ENCODE data around the gene TMEM51. TPM values are rescaled to one million over a fixed set of nuclear protein-coding genes. Genes with fewer than 3 reads are reported as not detected.

TMEM51 gene
- total and polyA plus RNA-seq, 10 of the 15 experiments (the other 5 are each of a cell fraction or from before 2014, with no cell fraction given) = 0.55 to 4.8 (median 3.1) TPM

- H3K36me3 ChIP-seq (ENCODE audit: control insufficient read depth in 2 of 2, insufficient read depth in 2 of 2, low read length in 1 of 2) = no peaks in the 10 kb centered on the region
- no peaks in the 10 kb centered on the region for H4K20me1 ChIP-seq (ENCODE audit: control insufficient read depth, insufficient read depth)
- BruUV-seq (replicated peaks) = no TSS peak
- H3K4me2 ChIP-seq (ENCODE audit: control insufficient read depth, insufficient read depth) = no peak overlapping the region
- H3K9me3 ChIP-seq (replicated peaks; ENCODE audit: control insufficient read depth, insufficient read depth, low read length) = no peaks in the 10 kb centered on the region
- ChIA-PET CTCF (interaction anchor here (1.2 to 2.7 kb wide), 6 partner anchors 13 to 126 kb away, joined by 3 to 13 read pairs (median 5); partner anchors contain the start of gene TMEM51), POLR2A (interaction anchor here (2.8 kb wide), 1 partner anchor 99 kb away, joined by 8 read pairs; no protein-coding TSS in a partner anchor), SMC1A (ENCODE audit: uncharacterized antibody, unreplicated experiment) (interaction anchor here (0.9 to 5.8 kb wide), 7 partner anchors 11 to 127 kb away, joined by 3 to 43 read pairs (median 6); no protein-coding TSS in a partner anchor), RAD21 (ENCODE audit: unreplicated experiment) (interaction anchor here (1.0 to 1.2 kb wide), 2 partner anchors 24 to 99 kb away, joined by 4 read pairs; no protein-coding TSS in a partner anchor)
- no peak for DNase-seq (ENCODE audit: low read depth, low spot score)
- ATAC-seq = no peak
- H3K4me3 ChIP-seq = no peak overlapping the region
- no peak overlapping the region for H3K27ac ChIP-seq (ENCODE audit: control insufficient read depth, insufficient read depth)
- in situ Hi-C loops (cut with MboI) (no loop called here), intact Hi-C loops (cut with micrococcal nuclease; ENCODE audit: unreplicated experiment) (no loop called here)
- FAIRE-seq = no peak
- no peak overlapping the region for H3K9ac ChIP-seq (ENCODE audit: control insufficient read depth, insufficient read depth, low read length)
- H3K27me3 ChIP-seq (replicated peaks in 1 of 2; ENCODE audit: control insufficient read depth in 2 of 2, insufficient read depth in 2 of 2, low read length in 1 of 2) = no peaks in the 10 kb centered on the region
- no peak overlapping the region for H2AFZ ChIP-seq (ENCODE audit: control insufficient read depth, low read depth, low read length)
- TF ChIP-seq SREBF1 (IDR thresholded peaks at IDR 0.05; ENCODE audit: low read length) (no peak), ZNF384 (IDR thresholded peaks at IDR 0.05; ENCODE audit: borderline replicate concordance, low read depth, low read length) (no peak), NFXL1 (IDR thresholded peaks at IDR 0.05; ENCODE audit: borderline replicate concordance) (no peak), MAX (IDR thresholded peaks at IDR 0.05; ENCODE audit: low read depth, low read length) (no peak)
- 68% methylated on average over 4 of the region's 4 CpGs for WGBS (ENCODE audit: insufficient coverage, insufficient replicate concordance, low lambda C conversion rate, missing lambda C conversion rate)
- H3K79me2 ChIP-seq (ENCODE audit: control insufficient read depth, insufficient read depth, low read length) = no peaks in the 10 kb centered on the region
- peaks cover 22% of the 10 kb centered on the region for H3K4me1 ChIP-seq (ENCODE audit: control insufficient read depth, insufficient read depth, low read length)
Observed at GRCh38 chr1:15255582-15256149, 102.1 kb downstream of the TMEM51 start.

DNA sequence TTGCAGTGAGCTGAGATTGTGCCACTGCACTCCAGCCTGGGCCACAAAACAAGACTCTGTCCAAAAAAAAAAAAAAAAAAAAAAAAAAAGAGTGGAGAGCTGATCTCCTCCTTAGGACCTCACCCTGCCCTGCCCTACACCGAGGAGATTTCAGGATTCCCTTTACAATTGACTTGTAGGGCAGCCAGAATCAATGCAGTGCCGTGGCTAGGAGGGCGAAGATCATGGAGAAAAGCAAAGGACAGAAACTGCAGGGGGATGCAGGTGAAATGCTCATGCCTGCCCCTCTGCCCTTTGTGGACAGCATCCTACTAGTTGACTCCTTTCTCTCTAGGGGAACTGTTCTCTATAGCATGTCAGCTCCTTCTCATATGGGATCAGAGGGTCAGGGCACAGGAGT lies 103.0 kb downstream of the TMEM51 start:
- no peak for DNase-seq (ENCODE audit: low read depth, low spot score)
- Histone ChIP-seq H3K9ac (ENCODE audit: control insufficient read depth, insufficient read depth, low read length) (no peak overlapping the region), H3K9me3 (replicated peaks; ENCODE audit: control insufficient read depth, insufficient read depth, low read length) (no peaks in the 10 kb centered on the region), H3K4me1 (ENCODE audit: control insufficient read depth, insufficient read depth, low read length) (peaks cover 31% of the 10 kb centered on the region), H3K4me2 (ENCODE audit: control insufficient read depth, insufficient read depth) (no peak overlapping the region), H3K4me3 (no peak overlapping the region), H3K36me3 (ENCODE audit: control insufficient read depth in 2 of 2, insufficient read depth in 2 of 2, low read length in 1 of 2) (no peaks in the 10 kb centered on the region), H3K27ac (ENCODE audit: control insufficient read depth, insufficient read depth) (no peak overlapping the region), H3K27me3 (replicated peaks in 1 of 2; ENCODE audit: control insufficient read depth in 2 of 2, insufficient read depth in 2 of 2, low read length in 1 of 2) (no peaks in the 10 kb centered on the region), H4K20me1 (ENCODE audit: control insufficient read depth, insufficient read depth) (no peaks in the 10 kb centered on the region), H3K79me2 (ENCODE audit: control insufficient read depth, insufficient read depth, low read length) (no peaks in the 10 kb centered on the region), H2AFZ (ENCODE audit: control insufficient read depth, low read depth, low read length) (no peak overlapping the region)
- in situ Hi-C loops (cut with MboI) (no loop called here), intact Hi-C loops (cut with micrococcal nuclease; ENCODE audit: unreplicated experiment) (no loop called here)
- POLR2A ChIA-PET = interaction anchor here (0.6 to 0.7 kb wide), 2 partner anchors 100 to 265 kb away, joined by 3 read pairs; no protein-coding TSS in a partner anchor
- WGBS (ENCODE audit: insufficient coverage, insufficient replicate concordance, low lambda C conversion rate, missing lambda C conversion rate) = 26% methylated on average over 3 of the region's 3 CpGs
- SMC1A ChIA-PET (ENCODE audit: uncharacterized antibody, unreplicated experiment) = interaction anchor here (3.2 kb wide), 1 partner anchor 15 kb away, joined by 14 read pairs; no protein-coding TSS in a partner anchor
- ATAC-seq = no peak
- RAD21 ChIA-PET (ENCODE audit: unreplicated experiment) = no interaction called here
- no peak for FAIRE-seq
- CTCF ChIA-PET = interaction anchor here (2.7 kb wide), 1 partner anchor 15 kb away, joined by 13 read pairs; no protein-coding TSS in a partner anchor
- BruUV-seq (replicated peaks) = no TSS peak
- TF ChIP-seq ZBTB4 (CRISPR knock-in tag; IDR thresholded peaks at IDR 0.05) = no peak
- TF ChIP-seq RCOR1 (conservative IDR thresholded peaks at IDR 0.05; ENCODE audit: low read depth, low read length) = no peak
- no peak for TF ChIP-seq FOXM1 (IDR thresholded peaks at IDR 0.05; ENCODE audit: low read depth, low read length)
- TF ChIP-seq ASH2L (IDR thresholded peaks at IDR 0.05; ENCODE audit: borderline replicate concordance, low read depth) = no peak
- TF ChIP-seq, protein P1, sequence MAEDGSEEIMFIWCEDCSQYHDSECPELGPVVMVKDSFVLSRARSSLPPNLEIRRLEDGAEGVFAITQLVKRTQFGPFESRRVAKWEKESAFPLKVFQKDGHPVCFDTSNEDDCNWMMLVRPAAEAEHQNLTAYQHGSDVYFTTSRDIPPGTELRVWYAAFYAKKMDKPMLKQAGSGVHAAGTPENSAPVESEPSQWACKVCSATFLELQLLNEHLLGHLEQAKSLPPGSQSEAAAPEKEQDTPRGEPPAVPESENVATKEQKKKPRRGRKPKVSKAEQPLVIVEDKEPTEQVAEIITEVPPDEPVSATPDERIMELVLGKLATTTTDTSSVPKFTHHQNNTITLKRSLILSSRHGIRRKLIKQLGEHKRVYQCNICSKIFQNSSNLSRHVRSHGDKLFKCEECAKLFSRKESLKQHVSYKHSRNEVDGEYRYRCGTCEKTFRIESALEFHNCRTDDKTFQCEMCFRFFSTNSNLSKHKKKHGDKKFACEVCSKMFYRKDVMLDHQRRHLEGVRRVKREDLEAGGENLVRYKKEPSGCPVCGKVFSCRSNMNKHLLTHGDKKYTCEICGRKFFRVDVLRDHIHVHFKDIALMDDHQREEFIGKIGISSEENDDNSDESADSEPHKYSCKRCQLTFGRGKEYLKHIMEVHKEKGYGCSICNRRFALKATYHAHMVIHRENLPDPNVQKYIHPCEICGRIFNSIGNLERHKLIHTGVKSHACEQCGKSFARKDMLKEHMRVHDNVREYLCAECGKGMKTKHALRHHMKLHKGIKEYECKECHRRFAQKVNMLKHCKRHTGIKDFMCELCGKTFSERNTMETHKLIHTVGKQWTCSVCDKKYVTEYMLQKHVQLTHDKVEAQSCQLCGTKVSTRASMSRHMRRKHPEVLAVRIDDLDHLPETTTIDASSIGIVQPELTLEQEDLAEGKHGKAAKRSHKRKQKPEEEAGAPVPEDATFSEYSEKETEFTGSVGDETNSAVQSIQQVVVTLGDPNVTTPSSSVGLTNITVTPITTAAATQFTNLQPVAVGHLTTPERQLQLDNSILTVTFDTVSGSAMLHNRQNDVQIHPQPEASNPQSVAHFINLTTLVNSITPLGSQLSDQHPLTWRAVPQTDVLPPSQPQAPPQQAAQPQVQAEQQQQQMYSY (CRISPR knock-in tag; IDR thresholded peaks at IDR 0.05) = no peak

Measured in GM12878 (cell line).